GM21526 (cell line): ENCODE measurements around the gene SERTM2.
"Not testable (repeated sequence)": the region's sequence is repeated elsewhere in the genome, so short reads cannot be mapped to it uniquely, and the experiment has no call there.

ENCODE experiments used
- ATAC-seq: cut with Tn5 transposase; IDR thresholded peaks from one replicate; pipeline ENCODE4 v1.9.1; 2021; ENCODE audit warnings: moderate library complexity; ENCODE audit not compliant: unreplicated experiment, low FRiP score

Gene SERTM2

DNA sequence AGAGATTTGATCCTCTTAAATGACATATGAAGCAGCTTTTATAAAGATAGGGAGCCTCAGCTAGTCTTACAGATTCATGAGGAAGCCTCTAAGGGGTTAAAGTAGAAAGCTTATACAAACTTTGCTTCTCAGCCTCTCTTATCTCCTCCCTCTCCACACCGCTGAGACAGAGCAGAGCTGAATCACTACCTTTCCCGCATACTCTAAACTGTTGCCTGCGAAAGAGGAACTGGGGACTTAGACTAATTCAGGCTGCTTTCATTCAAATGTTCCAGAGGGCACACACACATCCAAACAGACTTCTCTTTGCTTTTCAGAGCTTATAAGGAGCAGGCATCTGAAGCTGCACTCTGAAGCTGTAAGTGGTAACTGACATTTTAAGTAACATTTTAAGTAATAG is at the start of gene SERTM2:
TSS of gene SERTM2 (plus strand) at position 169 of the 400 bp plus-strand sequence. CDS start 7,213 bp downstream, outside the sequence.
- peak; percentile 85 for ATAC-seq

DNA sequence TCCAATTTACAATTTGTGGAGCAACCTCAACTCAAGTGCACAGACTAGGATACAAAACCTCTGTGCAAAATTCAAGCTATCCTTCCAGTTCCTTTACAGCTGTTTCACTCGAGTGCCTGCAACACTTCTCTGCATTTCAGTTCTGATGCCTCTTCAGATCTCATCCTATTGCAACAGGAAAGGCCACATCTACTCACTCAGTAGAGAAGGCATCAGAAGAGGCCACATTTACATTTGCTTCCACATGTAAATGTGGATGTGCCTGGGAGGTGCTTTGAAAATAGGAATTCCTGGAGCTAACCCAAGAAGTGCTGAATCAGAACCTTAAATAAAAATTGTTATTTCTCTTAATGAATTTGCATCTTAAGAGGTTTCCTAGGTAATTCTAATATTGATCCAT is 45.8 kb upstream of the SERTM2 start:
- no peak for ATAC-seq

DNA sequence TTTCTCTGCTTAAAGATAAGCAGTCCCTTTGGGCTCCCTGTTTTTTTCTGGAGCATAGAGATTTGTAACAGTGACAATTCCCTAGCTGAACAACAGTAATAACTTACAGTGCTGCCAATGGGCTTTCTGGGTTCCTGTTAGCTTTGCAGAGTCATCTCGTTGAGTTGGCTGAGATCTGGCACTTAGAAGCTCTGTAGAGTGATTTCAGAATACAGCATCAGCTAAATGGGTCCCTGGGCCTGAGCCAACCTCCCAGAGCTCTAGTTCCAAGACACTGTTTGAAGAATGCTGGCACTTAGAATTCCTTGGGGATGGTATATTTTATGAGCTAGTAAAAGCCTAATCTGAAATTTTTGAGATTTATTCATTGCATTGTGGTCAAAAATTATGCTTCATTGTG is 43.5 kb upstream of the SERTM2 start:
- no peak for ATAC-seq

DNA sequence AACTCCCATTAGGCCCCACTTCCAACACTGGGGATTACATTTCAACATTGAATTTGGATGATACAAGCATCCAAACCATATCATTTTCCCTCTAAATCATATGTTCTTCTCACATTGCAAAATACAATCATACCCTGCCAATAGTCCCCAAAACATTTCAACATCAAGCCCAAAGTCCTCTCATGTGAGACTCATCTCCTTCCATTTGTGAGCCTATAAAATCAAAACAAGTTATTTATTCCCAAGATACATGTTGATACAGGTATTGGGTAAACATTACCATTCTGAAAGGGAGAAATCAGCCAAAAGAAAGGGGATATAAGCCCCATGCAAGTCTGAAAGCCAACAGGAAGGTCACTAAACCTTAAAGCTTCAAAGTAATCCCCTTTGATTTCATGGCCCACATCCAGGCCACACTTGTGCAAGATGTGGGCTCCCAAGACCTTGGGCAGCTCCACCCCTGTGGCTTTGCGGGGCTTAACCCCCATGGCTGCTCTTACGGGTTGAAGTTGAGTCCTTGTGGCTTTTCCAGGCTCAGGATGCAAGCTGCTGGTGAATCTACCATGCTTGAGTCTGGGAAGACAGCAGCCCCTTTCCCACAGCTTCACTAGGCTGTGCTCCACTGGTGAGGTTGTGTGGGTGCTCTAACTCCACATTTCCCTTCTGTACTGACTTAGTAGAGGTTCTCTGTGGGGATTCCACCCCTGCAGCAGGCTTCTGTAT is 40.6 kb upstream of the SERTM2 start:
- no peak for ATAC-seq

DNA sequence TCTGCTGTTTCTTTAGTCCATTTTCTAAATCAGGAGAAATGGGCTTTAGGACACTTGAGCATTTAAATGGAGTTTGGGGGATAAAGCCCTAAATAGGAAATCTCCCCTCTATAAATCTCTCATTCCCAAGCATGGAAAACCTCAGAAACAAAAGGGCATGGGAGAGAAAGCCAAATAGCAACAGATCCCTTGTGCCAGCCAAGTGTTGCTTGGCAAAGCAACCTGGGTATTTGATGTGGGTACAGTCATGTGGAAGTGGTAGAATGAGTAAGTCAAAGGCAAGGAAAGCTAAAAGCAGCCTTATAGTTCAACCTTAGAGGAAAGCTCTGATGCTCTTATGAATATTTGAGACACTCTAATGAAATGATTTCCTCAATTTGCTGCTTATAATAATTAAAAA is 29.5 kb upstream of the SERTM2 start:
- ATAC-seq = no peak

DNA sequence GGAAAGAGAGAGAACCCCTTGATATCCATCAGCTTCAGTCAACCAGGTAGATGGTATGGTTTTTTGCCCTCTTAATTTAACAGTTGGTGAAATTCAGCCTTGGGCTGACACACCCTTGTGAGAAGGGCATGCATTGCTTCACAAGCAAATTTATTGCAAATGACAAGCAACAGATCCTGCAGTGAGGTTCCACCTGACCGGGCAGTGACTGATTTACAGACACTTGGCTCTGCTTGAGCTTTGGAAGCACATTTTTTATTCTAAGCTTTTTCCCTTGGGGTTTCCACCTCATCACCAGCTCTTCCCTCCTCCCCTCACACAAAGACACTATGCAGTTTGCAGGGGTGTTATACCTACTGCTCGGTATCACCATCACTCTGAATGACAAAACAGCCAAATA is 28.3 kb upstream of the SERTM2 start:
- no peak for ATAC-seq

DNA sequence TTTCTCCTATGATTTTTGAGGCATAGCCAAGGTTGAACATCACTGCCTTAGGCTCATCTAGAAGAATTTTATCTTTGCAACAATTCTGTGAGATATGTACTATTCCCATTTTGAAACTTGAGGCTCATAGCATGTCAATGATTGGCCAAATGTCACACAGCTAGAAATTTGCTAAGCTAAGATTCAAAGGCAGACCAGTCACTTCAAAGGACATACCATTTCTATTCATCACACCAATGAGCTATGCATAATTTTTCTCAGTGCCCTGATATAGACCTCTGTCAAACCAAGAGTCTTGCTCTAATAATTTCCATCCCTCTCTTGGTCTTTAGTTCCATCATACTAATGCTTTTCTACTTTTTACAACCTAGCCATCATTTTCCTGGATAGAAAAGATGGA is 27.6 kb upstream of the SERTM2 start:
- ATAC-seq = no peak

DNA sequence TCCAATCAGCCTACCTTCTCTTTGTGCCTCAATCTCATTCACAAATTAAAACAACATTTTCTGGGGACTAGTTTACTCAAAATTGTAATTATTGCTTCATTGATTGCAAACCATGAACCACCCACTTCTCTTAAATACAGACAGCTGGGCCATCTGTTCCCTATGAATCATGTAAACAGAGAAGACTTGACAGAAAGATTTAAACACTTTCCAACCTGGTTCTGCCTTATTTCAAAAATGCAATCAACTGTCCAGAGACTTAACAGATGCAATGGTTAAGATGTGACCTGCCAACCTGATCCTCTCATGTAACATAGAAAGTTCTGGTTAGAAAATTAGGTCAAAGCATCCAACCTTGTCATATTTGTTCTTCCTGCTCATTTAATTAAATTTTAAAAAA is 20.8 kb upstream of the SERTM2 start:
- ATAC-seq = no peak

DNA sequence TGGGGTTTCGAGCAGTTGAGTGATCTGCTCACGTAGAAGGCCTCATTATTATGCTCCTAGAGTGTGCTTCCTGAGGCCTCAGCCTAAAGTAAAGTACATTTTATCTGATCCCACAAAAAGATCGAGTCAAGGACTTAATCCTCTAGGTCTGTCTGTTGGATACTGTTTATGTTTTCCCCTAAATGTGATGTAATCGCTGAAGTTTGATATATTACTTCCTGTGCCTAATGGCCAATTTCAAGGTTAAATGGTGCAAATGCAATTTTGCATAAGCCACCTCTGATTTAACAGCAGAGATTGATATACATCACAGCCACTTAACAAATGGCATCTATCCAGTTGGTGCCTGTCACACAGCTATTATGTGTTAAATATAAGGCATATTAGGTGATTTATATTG is 19.4 kb upstream of the SERTM2 start:
- no peak for ATAC-seq

DNA sequence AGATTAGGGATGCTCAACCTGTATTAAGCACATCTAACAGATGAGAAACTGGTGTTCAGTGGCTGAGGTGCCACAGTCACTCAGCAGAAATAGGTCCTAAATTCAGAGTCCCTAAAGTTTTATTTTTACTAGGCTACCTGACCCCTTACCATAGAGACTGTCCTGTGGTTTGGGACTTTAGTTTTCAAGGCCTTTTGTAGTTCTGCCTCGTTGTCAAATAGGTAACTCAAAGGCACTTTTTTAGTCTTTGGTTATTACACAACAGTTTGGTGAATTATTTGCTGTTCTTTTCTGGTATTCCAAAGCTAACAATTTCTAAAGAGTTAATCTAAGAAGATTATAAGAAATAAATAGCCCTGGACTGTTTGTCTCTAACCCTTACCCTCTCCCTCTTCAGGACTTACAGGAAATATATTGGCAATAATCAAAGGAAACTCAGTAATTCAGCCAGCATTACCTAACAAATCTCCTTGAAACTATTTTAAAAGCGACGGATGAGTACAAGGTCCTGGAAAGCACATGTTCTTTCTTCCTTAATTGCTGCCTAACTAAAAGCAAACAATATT is 12.8 kb upstream of the SERTM2 start:
- no peak for ATAC-seq

DNA sequence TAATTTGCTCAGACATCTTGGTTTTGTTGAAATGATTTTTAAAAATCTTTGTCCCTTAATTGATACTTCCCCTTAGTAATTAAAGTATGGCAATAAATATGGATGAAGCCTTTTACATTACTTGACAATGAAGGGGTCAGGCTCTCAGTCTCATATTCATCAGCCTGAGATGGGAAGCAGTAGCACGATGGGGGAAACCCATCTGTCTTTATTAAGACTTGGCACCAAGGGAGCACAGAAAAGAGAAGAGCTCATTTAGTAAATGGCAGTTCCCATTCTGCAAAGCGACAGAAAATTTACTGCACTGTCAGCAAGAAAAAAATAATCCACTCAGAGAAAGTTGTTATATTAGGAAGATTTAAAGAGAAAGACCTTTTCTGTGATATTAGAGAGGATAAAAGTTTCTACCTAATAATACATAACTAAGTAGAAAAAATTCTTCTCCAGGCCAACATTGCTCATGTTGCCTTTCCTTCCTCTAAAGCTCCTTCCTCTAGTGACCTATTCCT is 7.9 kb upstream of the SERTM2 start:
- ATAC-seq = no peak

DNA sequence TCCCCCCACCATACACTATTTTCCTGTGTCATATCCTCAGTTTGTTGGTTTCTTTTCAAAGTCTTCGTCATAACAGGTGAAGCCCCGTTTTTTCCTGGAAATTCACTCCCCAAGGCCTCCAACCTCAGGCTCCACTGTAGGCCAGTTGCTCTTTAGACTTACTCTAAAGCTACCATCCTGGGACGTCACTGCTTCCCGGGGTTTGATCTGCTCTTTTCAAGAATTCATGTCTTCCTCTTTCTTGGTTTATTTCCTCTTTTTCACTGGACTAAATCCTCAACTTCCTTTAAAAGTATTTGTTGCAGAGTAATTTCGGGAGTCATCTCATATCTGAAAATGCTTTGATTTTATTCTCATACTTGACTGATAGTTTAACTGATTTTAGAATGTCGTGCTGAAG is 6.5 kb upstream of the SERTM2 start:
- ATAC-seq = no peak

DNA sequence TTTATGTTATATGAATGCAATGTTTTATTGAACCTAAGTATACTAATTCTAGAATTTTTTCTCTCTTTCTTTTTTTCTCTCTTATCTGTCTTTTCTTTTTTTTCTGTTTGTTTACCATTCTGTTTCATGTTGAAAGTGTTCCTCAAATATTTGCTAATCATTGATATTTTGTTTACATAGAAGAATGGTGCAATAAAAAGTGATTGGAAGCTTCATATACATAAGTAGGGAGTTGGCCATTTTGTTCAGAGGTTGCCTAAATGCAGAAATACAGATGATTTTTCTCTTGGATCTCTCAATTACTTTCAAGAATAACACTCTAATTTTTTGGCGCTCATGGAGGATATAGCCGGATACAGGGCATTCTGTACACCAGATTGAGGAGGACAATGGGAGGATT is 5.7 kb upstream of the SERTM2 start:
- no peak for ATAC-seq

DNA sequence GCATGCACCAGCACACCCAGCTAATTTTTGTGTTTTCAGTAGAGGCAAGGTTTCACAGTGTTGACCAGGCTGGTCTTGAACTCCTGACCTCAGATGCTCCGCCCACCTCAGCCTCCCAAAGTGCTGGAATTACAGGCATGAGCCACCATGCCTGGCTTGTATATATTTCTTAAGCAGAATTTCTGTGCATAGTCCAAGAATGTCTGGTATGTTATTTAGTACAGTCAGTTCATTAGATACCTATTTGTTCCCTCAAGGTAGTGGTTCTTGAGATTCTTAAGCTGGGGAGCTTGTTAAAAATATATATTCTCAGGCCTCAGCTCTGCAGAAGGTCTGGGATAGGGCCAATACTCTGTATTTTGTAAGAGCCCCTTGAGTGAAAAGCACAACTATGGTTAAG is 4.6 kb upstream of the SERTM2 start:
- ATAC-seq = no peak

DNA sequence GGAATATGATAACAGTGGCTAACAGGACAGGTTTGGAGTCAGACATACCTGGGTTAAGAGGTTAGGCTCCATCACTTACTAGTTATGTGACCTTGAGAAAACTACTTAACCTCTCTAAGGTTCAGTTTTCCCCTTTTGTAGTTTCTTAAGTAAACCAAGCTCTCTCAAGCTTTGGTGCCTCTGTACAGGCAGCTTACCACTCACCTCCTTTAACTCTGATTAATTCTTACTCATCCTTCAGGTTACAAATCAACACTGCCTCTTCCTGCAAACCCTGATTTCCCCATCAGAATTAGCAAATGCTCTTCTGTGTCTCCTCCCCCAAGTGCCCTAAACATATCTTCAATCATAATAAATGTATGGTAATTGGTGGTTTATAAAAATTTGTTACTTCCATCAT is 3.5 kb upstream of the SERTM2 start:
- ATAC-seq = no peak

DNA sequence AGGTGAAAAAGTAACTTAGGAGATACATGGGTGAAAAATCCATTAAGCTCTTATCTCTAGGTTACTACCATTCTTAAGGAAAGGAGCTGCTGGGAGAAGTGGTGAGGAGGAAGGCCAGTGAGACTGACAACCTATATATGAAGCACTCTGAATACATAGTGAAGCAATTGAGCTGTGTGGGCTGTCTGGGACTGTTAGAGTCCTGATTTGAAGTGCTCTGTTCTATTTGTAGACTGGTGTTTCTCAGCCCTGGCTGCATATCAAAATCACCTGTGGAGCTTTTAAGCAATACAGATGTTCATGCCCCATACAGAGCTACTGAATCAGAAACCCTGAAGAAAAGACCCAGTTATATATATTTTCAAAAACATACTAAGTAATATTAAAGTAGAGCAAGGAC is 3.9 kb downstream of the SERTM2 start:
- ATAC-seq = no peak

DNA sequence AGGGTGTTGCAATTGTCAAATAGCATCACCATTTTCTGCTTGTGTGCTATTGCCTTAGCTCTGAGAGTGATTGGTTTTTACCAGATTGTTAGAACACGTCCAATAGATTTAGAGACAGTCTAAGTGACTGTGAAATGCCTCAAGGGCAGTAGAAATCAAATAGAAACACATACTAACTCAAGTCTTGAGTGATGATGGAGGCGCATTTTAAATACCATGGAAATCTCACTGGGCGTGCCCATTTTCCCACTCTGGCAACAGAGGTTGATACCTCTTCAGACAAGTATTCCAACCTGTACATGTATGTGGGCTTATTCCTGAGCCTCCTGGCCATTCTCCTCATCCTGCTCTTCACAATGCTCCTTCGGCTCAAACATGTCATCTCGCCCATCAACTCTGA is 7.2 kb downstream of the SERTM2 start:
- ATAC-seq = no peak

DNA sequence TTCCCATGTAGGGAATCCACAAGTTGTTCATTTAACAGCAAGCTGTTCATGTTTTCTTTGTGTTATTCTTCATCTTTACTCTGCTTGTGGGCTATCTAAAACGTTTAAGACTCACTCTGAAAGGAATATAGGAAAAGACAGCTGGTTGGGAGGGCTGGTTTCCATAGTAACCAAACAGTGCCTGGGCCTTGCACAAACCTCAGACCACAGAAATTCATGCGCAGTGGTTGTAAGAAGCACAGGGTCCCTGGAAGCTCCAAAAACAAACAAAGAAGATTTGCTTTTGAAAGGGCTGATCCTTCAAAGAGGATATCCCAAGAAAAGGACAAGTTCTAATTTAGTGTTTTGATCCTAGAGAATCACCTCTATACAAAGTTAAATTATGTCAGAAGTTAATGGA is 7.8 kb downstream of the SERTM2 start:
- no peak for ATAC-seq

DNA sequence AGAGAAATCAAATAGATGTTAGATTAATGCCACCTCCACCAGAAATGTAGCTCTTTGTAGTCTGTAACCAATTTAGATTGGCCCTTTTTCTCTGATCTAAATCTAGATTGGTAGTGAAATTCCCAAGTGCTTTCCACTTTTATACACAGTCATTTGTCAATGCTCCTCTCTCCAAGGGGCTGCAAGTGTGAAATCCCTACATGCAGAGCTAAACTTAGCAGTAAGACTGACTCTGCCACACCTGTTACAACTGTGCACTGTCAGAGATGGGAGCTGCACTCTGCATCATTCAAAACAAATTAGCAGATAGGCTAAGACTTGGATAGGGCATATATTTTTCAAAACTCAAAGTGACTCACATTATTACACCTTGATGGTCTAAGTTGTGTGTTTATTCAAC is 9.1 kb downstream of the SERTM2 start:
- no peak for ATAC-seq

DNA sequence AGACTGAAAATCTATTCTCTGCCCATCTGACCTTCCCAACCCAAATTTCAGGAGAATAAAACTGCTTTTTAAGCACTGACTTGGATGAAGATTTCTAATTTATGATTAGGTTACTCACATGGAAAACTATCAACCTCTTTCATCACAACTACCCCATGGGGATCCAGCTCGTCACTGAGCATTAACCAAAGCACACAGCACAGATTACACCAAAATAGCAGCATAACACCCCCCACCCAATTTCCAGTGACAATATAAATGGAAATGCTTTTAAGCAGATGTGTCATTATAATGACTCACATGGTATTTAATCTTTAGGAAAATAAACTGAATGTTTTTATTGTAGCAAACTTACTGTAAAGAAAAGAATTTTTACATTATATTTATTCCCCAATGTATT is 9.7 kb downstream of the SERTM2 start:
- no peak for ATAC-seq

DNA sequence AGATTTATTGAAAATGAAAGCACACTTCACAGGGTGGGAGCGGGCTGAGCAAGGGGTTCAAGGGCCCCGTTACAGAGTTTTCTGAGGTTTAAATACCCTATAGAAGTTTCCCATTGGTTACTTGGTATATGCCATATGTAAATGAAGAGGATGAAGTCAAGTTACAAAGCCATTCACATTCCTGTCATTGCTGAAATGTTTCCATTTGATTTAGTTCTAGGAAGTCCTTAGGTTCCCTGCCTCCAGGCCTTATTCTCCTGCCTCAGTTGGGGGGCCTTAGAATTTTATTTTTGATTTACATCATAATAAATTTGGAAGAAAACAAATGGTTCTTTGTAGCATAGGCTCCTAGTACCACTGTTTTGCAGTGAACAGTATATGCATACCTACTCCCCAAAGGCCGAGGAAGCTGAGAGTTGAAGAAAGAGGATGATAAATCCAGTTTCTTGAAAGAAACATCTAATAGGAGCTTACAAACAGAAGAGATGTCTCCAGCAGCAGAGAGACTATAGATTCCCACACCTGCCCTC is 31.8 kb downstream of the SERTM2 start:
- ATAC-seq = no peak

DNA sequence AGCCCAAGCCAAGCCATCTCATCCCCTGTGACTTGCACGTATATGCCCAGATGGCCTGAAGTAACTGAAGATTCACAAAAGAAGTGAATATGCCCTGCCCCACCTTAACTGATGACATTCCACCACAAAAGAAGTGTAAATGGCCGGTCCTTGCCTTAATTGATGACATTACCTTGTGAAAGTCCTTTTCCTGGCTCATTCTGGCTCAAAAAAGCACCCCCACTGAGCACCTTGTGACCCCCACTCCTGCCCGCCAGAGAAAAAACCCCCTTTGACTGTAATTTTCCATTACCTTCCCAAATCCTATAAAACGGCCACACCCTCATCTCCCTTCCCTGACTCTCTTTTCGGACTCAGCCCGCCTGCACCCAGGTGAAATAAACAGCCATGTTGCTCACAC is 37.8 kb downstream of the SERTM2 start:
- not testable (repeated sequence) for ATAC-seq
